LNCaP clone FGC (cell line): ENCODE measurements around the gene HOXB4.

Experiments used
- DNase-seq: peaks from one replicate; pipeline ENCODE4 v3.0.0-alpha.2; 2011; ENCODE audit warnings: low read depth
- H3K4me3 ChIP-seq: 2 replicates; pipeline ENCODE4 v1.5.1; 2011; ENCODE audit warnings: mild to moderate bottlenecking, low read depth, low read length, control low read depth
- TF ChIP-seq, protein P1 (sequence below): IDR thresholded peaks from 2 replicates; pipeline ENCODE4 v1.5.1; 2012; ENCODE audit warnings: mild to moderate bottlenecking; ENCODE audit not compliant: control insufficient read depth, insufficient read depth; ENCODE audit errors: extremely low read depth

HOXB4 gene

DNA sequence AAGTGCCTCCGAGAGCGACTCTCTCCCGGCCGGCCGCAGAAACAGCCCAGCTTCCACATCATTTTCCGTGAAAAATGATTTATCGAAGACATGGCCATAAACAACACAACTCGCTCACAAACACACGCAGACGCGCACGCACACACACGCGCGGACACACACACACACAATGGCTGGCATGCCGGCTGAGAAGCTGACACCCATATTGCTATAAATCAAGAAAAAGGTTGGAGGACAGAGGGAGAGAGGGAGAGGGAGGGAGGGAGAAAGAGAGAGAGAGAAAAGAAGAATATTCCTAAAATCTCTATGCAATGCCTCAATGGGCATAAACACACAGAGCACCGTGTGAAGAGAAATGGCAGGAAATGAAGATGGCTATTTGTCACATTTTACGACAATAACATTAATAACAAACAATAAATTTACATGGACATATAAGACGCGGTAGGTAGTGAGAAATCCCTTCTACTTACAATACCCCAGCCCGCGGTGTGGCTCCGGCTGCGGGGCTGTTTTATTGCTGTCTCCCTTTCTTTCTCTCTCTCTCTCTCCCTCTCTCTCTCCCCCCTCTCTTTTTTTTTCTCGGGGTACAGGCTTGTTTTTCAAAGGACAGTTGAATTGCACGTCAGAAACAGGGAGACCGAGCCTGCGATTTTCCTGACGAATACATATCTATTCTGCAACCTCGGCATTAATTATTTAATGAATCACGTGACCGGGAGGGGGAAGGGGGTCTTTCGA lies 9.5 kb downstream of the HOXB4 start:
- no peak for DNase-seq
- TF ChIP-seq, protein P1, sequence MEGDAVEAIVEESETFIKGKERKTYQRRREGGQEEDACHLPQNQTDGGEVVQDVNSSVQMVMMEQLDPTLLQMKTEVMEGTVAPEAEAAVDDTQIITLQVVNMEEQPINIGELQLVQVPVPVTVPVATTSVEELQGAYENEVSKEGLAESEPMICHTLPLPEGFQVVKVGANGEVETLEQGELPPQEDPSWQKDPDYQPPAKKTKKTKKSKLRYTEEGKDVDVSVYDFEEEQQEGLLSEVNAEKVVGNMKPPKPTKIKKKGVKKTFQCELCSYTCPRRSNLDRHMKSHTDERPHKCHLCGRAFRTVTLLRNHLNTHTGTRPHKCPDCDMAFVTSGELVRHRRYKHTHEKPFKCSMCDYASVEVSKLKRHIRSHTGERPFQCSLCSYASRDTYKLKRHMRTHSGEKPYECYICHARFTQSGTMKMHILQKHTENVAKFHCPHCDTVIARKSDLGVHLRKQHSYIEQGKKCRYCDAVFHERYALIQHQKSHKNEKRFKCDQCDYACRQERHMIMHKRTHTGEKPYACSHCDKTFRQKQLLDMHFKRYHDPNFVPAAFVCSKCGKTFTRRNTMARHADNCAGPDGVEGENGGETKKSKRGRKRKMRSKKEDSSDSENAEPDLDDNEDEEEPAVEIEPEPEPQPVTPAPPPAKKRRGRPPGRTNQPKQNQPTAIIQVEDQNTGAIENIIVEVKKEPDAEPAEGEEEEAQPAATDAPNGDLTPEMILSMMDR: no peak
- no peak overlapping the region for H3K4me3 ChIP-seq

DNA sequence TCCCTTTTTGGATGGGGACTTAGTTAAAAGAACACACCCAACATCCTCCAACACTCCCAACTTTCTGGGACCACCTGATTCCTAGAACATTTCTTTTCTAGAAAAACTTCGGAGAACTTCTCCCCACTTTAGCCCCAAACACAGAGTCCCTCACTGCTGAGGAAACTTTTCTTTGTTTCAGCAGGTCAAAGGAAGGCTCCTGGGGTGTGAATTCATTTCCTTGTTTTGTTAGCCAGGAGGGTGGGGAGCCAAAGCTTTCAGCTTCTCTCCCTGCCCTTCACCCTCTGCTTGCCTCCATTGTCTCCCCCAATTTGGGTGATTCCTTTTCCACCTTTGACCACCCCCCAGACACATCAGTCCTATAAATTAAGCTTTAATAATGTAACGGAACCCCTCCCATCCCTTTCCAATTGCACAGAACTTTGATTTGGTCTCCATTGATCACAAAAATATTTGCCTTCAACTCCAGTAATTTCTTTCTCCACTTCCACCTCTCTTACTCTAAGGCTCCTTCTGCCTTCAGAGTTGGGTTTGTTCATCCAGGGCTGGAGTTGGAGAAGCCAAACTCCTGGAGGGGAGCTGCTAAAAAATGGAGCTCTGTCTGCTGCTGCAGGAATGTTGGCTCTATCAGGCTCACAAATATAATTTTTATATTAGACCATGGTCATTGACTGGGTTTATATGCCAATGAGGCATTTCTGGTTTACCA lies 10.3 kb downstream of the HOXB4 start:
- no peak overlapping the region for H3K4me3 ChIP-seq
- DNase-seq: no peak
- TF ChIP-seq, protein P1: no peak

DNA sequence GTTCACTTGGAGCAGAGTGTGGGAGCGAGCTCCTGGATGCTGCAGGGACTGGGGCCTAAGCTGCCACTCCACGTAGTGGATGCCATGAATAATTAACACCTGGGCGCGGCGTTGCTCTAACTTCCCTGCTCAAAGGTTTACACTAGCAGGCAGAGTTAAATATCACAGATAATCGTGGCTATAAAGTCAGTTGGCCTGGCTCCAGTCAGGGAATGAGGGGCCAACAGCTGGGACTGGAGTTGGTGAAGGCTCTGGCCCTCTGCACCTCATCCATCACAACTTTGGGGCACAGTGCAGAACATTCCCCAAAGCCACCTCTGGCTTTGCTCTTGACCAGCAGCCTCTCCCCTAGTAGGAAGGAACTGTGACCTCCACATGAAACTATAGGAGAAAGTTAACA lies 10.9 kb downstream of the HOXB4 start:
- TF ChIP-seq, protein P1: no peak
- no peak overlapping the region for H3K4me3 ChIP-seq
- DNase-seq: no peak

DNA sequence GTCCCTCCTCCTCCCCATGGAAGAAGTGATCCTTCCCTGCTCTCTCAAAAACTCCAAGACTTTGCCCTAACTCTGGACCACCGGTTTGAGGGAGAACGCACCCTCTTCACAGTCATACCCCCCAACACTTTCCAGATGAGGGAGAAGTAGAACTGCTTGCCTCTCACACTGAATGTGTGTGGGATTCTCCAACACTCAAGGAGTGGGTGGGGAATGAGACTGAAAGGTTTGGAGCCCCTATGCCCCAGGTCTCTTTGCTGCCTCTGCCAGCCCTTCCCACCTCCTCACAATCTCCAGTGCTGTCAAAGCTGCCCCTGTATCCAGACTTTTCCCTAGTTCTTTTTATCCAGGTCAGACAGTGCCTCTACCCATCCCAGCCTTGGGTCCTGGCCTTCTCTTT lies 11.4 kb downstream of the HOXB4 start:
- no peak for DNase-seq
- no peak overlapping the region for H3K4me3 ChIP-seq
- TF ChIP-seq, protein P1: no peak

DNA sequence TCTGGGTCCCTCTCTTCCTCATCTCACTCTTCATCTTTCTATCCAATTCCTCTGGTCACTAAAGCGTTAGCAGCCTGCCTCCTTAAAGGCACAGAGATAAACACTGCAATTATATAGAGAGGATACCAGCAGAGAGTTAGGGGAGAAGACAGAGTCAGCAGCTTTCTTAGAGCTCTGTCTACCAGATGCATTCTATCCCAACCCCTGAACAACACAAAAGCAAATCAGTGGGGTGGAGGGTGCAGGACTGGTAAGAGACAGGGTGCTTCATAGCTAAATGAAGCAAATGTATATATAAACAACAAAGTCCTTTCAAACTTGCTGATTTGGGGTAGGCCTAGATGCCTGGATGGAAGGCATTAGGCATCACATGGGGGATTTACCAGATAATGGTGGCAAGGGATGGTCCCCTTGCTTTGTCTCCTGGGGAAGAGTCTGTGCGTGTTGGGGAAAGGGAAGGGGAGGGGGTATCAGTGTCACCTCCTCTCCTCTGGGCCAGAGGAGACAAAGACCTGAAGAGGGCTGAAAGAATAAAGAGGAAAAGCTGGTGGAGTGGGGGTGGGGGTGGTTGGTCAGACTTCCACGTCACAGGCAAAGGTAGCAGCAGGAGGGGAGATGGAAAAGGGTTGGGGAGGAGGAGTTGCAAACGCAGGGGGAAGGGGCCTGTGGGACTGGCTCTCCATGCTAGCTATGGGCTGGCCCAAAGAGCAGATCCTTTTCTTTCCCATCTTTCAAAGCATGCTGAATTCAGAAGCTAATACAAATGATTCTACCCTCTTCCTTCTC lies 12.0 kb downstream of the HOXB4 start:
- no peak overlapping the region for H3K4me3 ChIP-seq
- DNase-seq: no peak
- TF ChIP-seq, protein P1: no peak

DNA sequence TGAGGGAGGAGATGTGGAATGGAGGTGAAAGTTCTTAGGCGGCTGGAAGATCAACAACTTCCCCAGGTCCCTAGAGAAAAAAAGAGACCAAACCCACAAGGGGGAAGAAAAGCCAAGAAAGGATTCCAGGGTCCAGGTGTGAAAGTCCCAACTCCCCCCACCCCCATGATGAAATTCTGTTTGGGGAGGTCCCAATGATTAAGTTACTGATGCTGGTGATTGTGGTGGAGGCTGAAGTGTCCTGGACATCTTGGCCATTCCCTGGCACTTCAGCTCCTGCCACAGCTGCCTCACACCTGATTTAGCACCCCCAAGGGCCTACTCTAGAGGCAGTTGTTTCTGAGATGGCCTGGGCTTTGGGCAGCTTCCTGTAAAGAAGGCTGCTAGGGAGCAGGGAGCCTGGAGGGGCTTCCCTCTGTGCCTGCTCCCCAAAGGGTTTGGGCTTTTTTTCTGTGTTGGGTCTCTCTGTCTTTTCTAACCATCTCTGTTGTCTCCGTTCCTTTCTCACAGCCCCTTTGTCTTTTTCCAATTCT lies 13.1 kb downstream of the HOXB4 start:
- DNase-seq: no peak
- H3K4me3 ChIP-seq: no peak overlapping the region
- TF ChIP-seq, protein P1: no peak
